Endodermal cell (in vitro differentiated cells): ENCODE measurements around the gene HIC1. TPM values are rescaled to one million over a fixed set of nuclear protein-coding genes. Genes with fewer than 3 reads are reported as not detected.
"Not testable (repeated sequence)": the region's sequence is repeated elsewhere in the genome, so short reads cannot be mapped to it uniquely, and the experiment has no call there.

ENCODE experiments used
- DNase-seq: peaks from one replicate; pipeline ENCODE4 v3.0.0-alpha.2; 2017
- H3K27ac ChIP-seq: 2 replicates; pipeline ENCODE4 v1.5.1; 2013; ENCODE audit warnings: mild to moderate bottlenecking, low read depth, low read length, moderate library complexity
- H3K27me3 ChIP-seq: 2 replicates; pipeline ENCODE4 v1.6.1; 2013; ENCODE audit warnings: mild to moderate bottlenecking, low read length, moderate library complexity; ENCODE audit not compliant: insufficient read depth, control insufficient read depth, poor library complexity, severe bottlenecking
- H3K36me3 ChIP-seq: 2 replicates; pipeline ENCODE4 v1.7.0; 2013; ENCODE audit warnings: mild to moderate bottlenecking, low read length, moderate library complexity; ENCODE audit not compliant: control insufficient read depth, insufficient read depth
- H3K4me1 ChIP-seq: one replicate; pipeline ENCODE4 v1.7.0; 2013; ENCODE audit warnings: low read length; ENCODE audit not compliant: control insufficient read depth, insufficient read depth
- H3K4me3 ChIP-seq: 2 replicates; pipeline ENCODE4 v1.5.1; 2013; ENCODE audit warnings: mild to moderate bottlenecking, low read length, moderate library complexity
- H3K9ac ChIP-seq: 2 replicates; pipeline ENCODE4 v1.6.1; 2013; ENCODE audit warnings: mild to moderate bottlenecking, low read length, moderate library complexity; ENCODE audit not compliant: poor library complexity, severe bottlenecking; ENCODE audit errors: extremely low read depth
- H3K9me3 ChIP-seq: 2 replicates; pipeline ENCODE4 v1.6.1; 2013; ENCODE audit warnings: mild to moderate bottlenecking, low read length, moderate library complexity; ENCODE audit not compliant: control insufficient read depth
- H3K27ac Mint-ChIP-seq: 2 replicates; pipeline ENCODE4 v1.8.0; 2020; ENCODE audit warnings: mixed read lengths
- H3K27me3 Mint-ChIP-seq: 2 replicates; pipeline ENCODE4 v1.8.0; 2021; ENCODE audit warnings: mild to moderate bottlenecking, mixed read lengths; ENCODE audit not compliant: insufficient read depth
- H3K36me3 Mint-ChIP-seq: 2 replicates; pipeline ENCODE4 v1.8.0; 2020; ENCODE audit warnings: low read depth, mixed read lengths
- H3K4me1 Mint-ChIP-seq: 2 replicates; pipeline ENCODE4 v1.8.0; 2020; ENCODE audit warnings: mixed read lengths
- H3K4me3 Mint-ChIP-seq: 2 replicates; pipeline ENCODE4 v1.8.0; 2020; ENCODE audit warnings: mild to moderate bottlenecking, moderate library complexity, mixed read lengths
- H3K9me3 Mint-ChIP-seq: 2 replicates; pipeline ENCODE4 v1.8.0; 2020; ENCODE audit warnings: mild to moderate bottlenecking, mixed read lengths
- CTCF ChIP-seq: fragments of 200-600 bp; sonication (generic); conservative IDR thresholded peaks from 2 replicates; pipeline ENCODE4 v1.5.0; 2021; ENCODE audit warnings: antibody characterized with exemption, mild to moderate bottlenecking
- WGBS, 2 experiments: methylation state at CpG; one replicate each; pipeline versions ENCODE4 v1.1.5 to v1.1.7; 2013; ENCODE audit warnings: missing lambda C conversion rate in 2 of 2, mixed read lengths in 1 of 2; ENCODE audit not compliant: insufficient coverage in 1 of 2, insufficient read length in 1 of 2; 5-methylcytosine and 5-hydroxymethylcytosine counted together
- total RNA-seq, 2 donors: library from RNA; stranded (reverse); fragmentation: NEBNext Ultra II Directional in 1 of 2; extraction: Animal tissue kit (Norgen Biotek cat#: 25700) in 1 of 2; gene quantifications; 2 replicates in 1 of 2; 3 replicates in 1 of 2; pipeline ENCODE4 v1.2.1, GENCODE V29; 2021

Gene HIC1
- total RNA-seq, 2 donors from 2014 or later: 0.13 to 0.57 TPM

GRCh38 chr17:2009737-2010136, 45.2 kb upstream of the HIC1 start:
- Histone ChIP-seq H3K9ac (no peak overlapping the region), H3K27me3 (no peaks in the 10 kb centered on the region), H3K4me3 (no peak overlapping the region), H3K9me3 (no peaks in the 10 kb centered on the region), H3K27ac (no peak overlapping the region), H3K4me1 (peaks cover 9% of the 10 kb centered on the region), H3K36me3 (peaks cover 61% of the 10 kb centered on the region)
- H3K9me3 Mint-ChIP-seq: no peaks in the 10 kb centered on the region
- H3K27me3 Mint-ChIP-seq: peaks cover 33% of the 10 kb centered on the region
- no peak overlapping the region for H3K4me3 Mint-ChIP-seq
- no peak for DNase-seq
- H3K27ac Mint-ChIP-seq: no peak overlapping the region
- WGBS, 2 experiments: 97 to 100% methylated on average over 10 of the region's 10 CpGs
- peaks cover 20% of the 10 kb centered on the region for H3K4me1 Mint-ChIP-seq
- peaks cover 42% of the 10 kb centered on the region for H3K36me3 Mint-ChIP-seq
- no peak for TF ChIP-seq CTCF

- Mint-ChIP-seq H3K4me3 (no peak overlapping the region), H3K4me1 (peaks cover 20% of the 10 kb centered on the region), H3K36me3 (peaks cover 45% of the 10 kb centered on the region), H3K27ac (no peak overlapping the region), H3K27me3 (peaks cover 42% of the 10 kb centered on the region), H3K9me3 (no peaks in the 10 kb centered on the region)
- no peak overlapping the region for H3K9ac ChIP-seq
- WGBS, 2 experiments: 30 to 47% methylated on average over 12 to 24 of the region's 24 CpGs
- H3K36me3 ChIP-seq: peaks cover 49% of the 10 kb centered on the region
- peaks cover 9% of the 10 kb centered on the region for H3K4me1 ChIP-seq
- no peaks in the 10 kb centered on the region for H3K27me3 ChIP-seq
- H3K27ac ChIP-seq: no peak overlapping the region
- peak; percentile 84 for DNase-seq
- H3K9me3 ChIP-seq: no peaks in the 10 kb centered on the region
- no peak for TF ChIP-seq CTCF
- no peak overlapping the region for H3K4me3 ChIP-seq
Observed at GRCh38 chr17:2011411-2012371, 43.2 kb upstream of the HIC1 start.

- Histone ChIP-seq H3K27me3 (no peaks in the 10 kb centered on the region), H3K9ac (no peak overlapping the region), H3K4me3 (no peak overlapping the region), H3K36me3 (peaks cover 41% of the 10 kb centered on the region), H3K9me3 (no peaks in the 10 kb centered on the region), H3K4me1 (peaks cover 9% of the 10 kb centered on the region), H3K27ac (no peak overlapping the region)
- no peak for DNase-seq
- no peak for TF ChIP-seq CTCF
- peaks cover 45% of the 10 kb centered on the region for H3K27me3 Mint-ChIP-seq
- no peak overlapping the region for H3K4me3 Mint-ChIP-seq
- 95 to 100% methylated on average over 2 to 4 of the region's 4 CpGs for WGBS, 2 experiments
- H3K36me3 Mint-ChIP-seq: peaks cover 40% of the 10 kb centered on the region
- H3K9me3 Mint-ChIP-seq: no peaks in the 10 kb centered on the region
- H3K27ac Mint-ChIP-seq: no peak overlapping the region
- H3K4me1 Mint-ChIP-seq: peaks cover 20% of the 10 kb centered on the region
Observed at GRCh38 chr17:2012499-2012898, 42.4 kb upstream of the HIC1 start.

GRCh38 chr17:2013220-2013993, 41.5 kb upstream of the HIC1 start:
- Mint-ChIP-seq H3K27me3 (peaks cover 54% of the 10 kb centered on the region), H3K36me3 (peaks cover 38% of the 10 kb centered on the region), H3K4me1 (peaks cover 23% of the 10 kb centered on the region)
- not testable (repeated sequence) for H3K27ac Mint-ChIP-seq, H3K9me3 ChIP-seq, H3K9ac ChIP-seq, H3K27me3 ChIP-seq, DNase-seq, H3K9me3 Mint-ChIP-seq, H3K27ac ChIP-seq, H3K4me3 Mint-ChIP-seq, H3K4me1 ChIP-seq, H3K4me3 ChIP-seq
- 90 to 98% methylated on average over 4 to 6 of the region's 6 CpGs for WGBS, 2 experiments
- H3K36me3 ChIP-seq: peaks cover 34% of the 10 kb centered on the region
